ENCODE measurements around the gene ZFP36. TPM values are rescaled to one million over a fixed set of nuclear protein-coding genes. Genes with fewer than 3 reads are reported as not detected.

ZFP36 gene
- total and polyA plus RNA-seq, 2 of the 8 experiments (the other 6 are each of a cell fraction or from before 2014, with no cell fraction given): 4.0 to 10.9 TPM

DNA sequence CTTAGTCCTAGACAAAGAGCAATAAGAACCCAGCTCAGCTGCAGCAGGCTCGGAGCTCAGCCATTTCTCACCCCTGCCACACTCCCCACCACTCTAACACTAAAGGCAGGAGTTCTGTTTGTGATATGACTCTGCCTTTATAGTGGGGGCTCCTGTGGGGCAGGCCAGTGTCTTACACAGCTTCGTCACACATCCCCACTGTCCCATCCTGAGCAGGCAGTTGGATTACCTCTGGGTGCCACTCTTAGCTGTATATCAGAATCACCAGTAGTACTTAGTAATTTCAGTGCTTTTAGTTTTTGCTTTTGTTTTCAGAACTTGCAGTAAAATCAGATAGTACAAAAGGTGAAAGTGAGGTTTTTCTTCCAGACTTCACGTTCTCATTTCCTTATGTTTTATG lies 47.6 kb upstream of the ZFP36 start (continued):
- TF ChIP-seq NANOG (IDR thresholded peaks at IDR 0.05; ENCODE audit: insufficient read depth, low read depth, low read length, poor library complexity, severe bottlenecking) (no peak), YY1 (IDR thresholded peaks at IDR 0.05; ENCODE audit: low read depth, low read length) (no peak)

Measured in H1 (cell line).